ENCODE data around the gene TRIP10. TPM values are rescaled to one million over a fixed set of nuclear protein-coding genes. Genes with fewer than 3 reads are reported as not detected.

The TRIP10 gene
- polyA plus RNA-seq, 3 donors, result 1.5 to 2.4 (median 1.9) TPM

DNA sequence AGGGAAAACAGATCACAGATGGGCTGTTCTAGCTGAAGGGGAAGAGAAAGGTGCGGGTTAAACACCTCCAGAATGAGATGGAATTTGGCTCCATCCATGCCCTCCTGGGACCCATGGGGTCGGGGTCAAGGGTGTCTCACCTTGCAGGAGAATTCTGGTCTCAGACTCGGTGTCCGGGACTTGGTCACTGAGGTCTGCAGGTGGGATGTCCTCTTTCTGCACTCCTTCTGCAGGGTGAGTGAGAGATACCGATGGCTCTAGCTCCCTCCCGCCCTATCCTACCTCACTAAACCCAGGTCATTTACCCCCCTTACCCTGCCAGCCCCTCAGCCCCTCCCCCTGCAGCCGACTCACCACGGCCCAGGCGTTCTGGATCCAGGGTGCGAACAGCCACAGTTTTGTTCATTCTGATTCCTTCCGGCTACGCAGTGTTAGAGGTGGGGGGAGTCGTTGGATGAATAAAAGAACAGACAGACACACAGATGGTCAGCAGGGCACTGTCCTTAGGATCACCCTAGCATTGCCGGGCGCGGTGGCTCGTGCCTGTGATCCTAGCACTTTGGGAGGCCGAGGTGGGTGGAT lies 43.1 kb upstream of the TRIP10 start:
- WGBS (ENCODE audit: insufficient coverage), result 0% methylated on average over 1 of the region's 18 CpGs
- Mint-ChIP-seq H3K4me1 (peaks cover 7% of the 10 kb centered on the region), H3K4me3 (no peak overlapping the region), H3K27me3 (ENCODE audit: low read depth in 3 of 3) (peaks cover 6 to 29% (median 25%) of the 10 kb centered on the region in 3 donors), H3K36me3 (no peaks in the 10 kb centered on the region), H3K27ac (peak overlapping the region in 1 of 7 donors; percentile 27), H3K9me3 (peaks cover 0 to 3% (median 0%) of the 10 kb centered on the region in 7 donors)
- Histone ChIP-seq H3K79me2 (ENCODE audit: insufficient read depth, low read length) (no peaks in the 10 kb centered on the region), H2AFZ (ENCODE audit: insufficient read depth, low read depth, low read length, poor library complexity, severe bottlenecking) (no peak overlapping the region), H3K27me3 (ENCODE audit: control insufficient read depth in 2 of 2, insufficient read depth in 2 of 2, low read length in 2 of 2) (peaks cover 0 to 3% of the 10 kb centered on the region in 2 donors), H3K4me2 (replicated peaks; ENCODE audit: extremely low read depth, low read length, poor library complexity, severe bottlenecking) (no peak overlapping the region), H3K36me3 (replicated peaks in 1 of 2; ENCODE audit: control insufficient read depth in 1 of 2, insufficient read depth in 2 of 2, low read length in 2 of 2) (no peaks in the 10 kb centered on the region), H3K4me1 (ENCODE audit: control insufficient read depth in 1 of 2, insufficient read depth in 2 of 2, low read length in 2 of 2) (peaks cover 5 to 6% of the 10 kb centered on the region in 2 donors), H3K27ac (ENCODE audit: low read depth in 1 of 2, low read length in 2 of 2) (no peak overlapping the region), H3K4me3 (replicated peaks in 1 of 3; ENCODE audit: low read depth in 2 of 3, low read length in 3 of 3) (no peak overlapping the region), H3K9me3 (replicated peaks in 1 of 2; ENCODE audit: control insufficient read depth in 1 of 2, insufficient read depth in 1 of 2, low read length in 2 of 2) (no peaks in the 10 kb centered on the region), H4K20me1 (ENCODE audit: insufficient read depth, low read length) (no peaks in the 10 kb centered on the region), H3K9ac (ENCODE audit: insufficient read depth, low read length, poor library complexity, severe bottlenecking) (no peak overlapping the region)
- no peak for DNase-seq
- intact Hi-C loops (cut with micrococcal nuclease), result no loop called here
- TF ChIP-seq, protein P1, sequence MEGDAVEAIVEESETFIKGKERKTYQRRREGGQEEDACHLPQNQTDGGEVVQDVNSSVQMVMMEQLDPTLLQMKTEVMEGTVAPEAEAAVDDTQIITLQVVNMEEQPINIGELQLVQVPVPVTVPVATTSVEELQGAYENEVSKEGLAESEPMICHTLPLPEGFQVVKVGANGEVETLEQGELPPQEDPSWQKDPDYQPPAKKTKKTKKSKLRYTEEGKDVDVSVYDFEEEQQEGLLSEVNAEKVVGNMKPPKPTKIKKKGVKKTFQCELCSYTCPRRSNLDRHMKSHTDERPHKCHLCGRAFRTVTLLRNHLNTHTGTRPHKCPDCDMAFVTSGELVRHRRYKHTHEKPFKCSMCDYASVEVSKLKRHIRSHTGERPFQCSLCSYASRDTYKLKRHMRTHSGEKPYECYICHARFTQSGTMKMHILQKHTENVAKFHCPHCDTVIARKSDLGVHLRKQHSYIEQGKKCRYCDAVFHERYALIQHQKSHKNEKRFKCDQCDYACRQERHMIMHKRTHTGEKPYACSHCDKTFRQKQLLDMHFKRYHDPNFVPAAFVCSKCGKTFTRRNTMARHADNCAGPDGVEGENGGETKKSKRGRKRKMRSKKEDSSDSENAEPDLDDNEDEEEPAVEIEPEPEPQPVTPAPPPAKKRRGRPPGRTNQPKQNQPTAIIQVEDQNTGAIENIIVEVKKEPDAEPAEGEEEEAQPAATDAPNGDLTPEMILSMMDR (IDR thresholded peaks at IDR 0.05), result no peak

DNA sequence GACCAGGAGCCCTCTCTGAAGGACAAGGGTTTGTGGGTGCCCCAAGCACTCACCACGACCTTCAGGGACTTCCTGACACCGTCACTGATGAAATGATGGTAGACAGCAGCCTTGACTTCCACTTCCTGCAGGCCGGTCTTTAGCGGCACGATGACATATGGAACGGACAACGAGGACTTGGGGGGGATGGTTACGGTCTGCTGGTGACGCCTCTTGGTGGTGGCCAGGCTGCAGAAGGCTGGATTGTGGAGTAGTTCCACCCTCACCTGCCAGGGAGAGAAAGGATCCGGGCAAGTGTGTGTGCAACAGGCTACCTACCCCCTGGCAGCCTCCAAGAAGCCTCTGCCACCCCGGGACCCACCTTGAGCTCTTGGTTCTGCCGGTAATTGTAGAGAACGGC lies 42.2 kb upstream of the TRIP10 start:
- Mint-ChIP-seq H3K36me3 (no peaks in the 10 kb centered on the region), H3K27me3 (ENCODE audit: low read depth in 3 of 3) (peaks cover 4 to 29% (median 21%) of the 10 kb centered on the region in 3 donors), H3K4me3 (peak overlapping the region in 1 of 2 donors; percentile 7), H3K4me1 (peaks cover 7% of the 10 kb centered on the region), H3K9me3 (peaks cover 0 to 3% (median 0%) of the 10 kb centered on the region in 7 donors), H3K27ac (no peak overlapping the region)
- no peak overlapping the region for H3K27ac ChIP-seq (ENCODE audit: low read depth in 1 of 2, low read length in 2 of 2)
- H3K9me3 ChIP-seq (replicated peaks in 1 of 2; ENCODE audit: control insufficient read depth in 1 of 2, insufficient read depth in 1 of 2, low read length in 2 of 2), result no peaks in the 10 kb centered on the region
- no peak overlapping the region for H3K9ac ChIP-seq (ENCODE audit: insufficient read depth, low read length, poor library complexity, severe bottlenecking)
- H3K4me1 ChIP-seq (ENCODE audit: control insufficient read depth in 1 of 2, insufficient read depth in 2 of 2, low read length in 2 of 2), result peaks cover 5 to 6% of the 10 kb centered on the region in 2 donors
- H4K20me1 ChIP-seq (ENCODE audit: insufficient read depth, low read length), result no peaks in the 10 kb centered on the region
- H3K27me3 ChIP-seq (ENCODE audit: control insufficient read depth in 2 of 2, insufficient read depth in 2 of 2, low read length in 2 of 2), result peaks cover 0 to 3% of the 10 kb centered on the region in 2 donors
- H3K79me2 ChIP-seq (ENCODE audit: insufficient read depth, low read length), result no peaks in the 10 kb centered on the region
- intact Hi-C loops (cut with micrococcal nuclease), result no loop called here
- peak overlapping the region; percentile 42 for H2AFZ ChIP-seq (ENCODE audit: insufficient read depth, low read depth, low read length, poor library complexity, severe bottlenecking)
- peak; percentile 42 to 78 (median 50) for DNase-seq
- no peak overlapping the region for H3K4me2 ChIP-seq (replicated peaks; ENCODE audit: extremely low read depth, low read length, poor library complexity, severe bottlenecking)
- 56% methylated on average over 6 of the region's 13 CpGs for WGBS (ENCODE audit: insufficient coverage)
- H3K36me3 ChIP-seq (replicated peaks in 1 of 2; ENCODE audit: control insufficient read depth in 1 of 2, insufficient read depth in 2 of 2, low read length in 2 of 2), result no peaks in the 10 kb centered on the region
- no peak overlapping the region for H3K4me3 ChIP-seq (replicated peaks in 1 of 3; ENCODE audit: low read depth in 2 of 3, low read length in 3 of 3)
- TF ChIP-seq, protein P1 (IDR thresholded peaks at IDR 0.05), result no peak
